Measurements from ENCODE around the gene DLGAP4. TPM values are rescaled to one million over a fixed set of nuclear protein-coding genes. Genes with fewer than 3 reads are reported as not detected.
A peak's percentile ranks its signal among the peaks of the same experiment; 100 is the strongest.
"Not testable (repeated sequence)": the region's sequence is repeated elsewhere in the genome, so short reads cannot be mapped to it uniquely, and the experiment has no call there.

The DLGAP4 gene
- polyA plus RNA-seq, 3 donors = 51.6 to 75.1 (median 66.5) TPM

DNA sequence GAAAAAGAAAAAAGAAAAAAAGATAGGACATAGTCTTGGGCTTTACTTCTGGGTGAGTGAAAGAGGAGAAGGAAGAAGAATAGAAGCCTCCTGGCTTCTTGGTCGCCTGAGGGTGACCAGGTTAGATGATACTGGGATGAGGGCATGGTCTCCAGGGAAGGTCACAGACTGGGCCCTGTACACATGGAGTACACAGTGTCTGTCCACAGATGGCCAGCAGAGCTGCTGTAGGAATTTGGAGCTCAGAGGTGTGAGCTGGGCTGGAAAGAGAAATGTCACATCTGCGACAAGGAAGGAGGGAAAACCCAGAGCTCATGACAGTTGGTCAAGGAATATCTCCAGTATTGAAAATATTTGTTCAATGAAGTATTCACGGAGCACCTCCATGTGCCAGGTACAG, 56.1 kb downstream of the DLGAP4 start:
- DNase-seq (ENCODE audit: extremely low read depth in 1 of 11, low read depth in 9 of 11, low spot score in 4 of 11) = no peak

- no peak for DNase-seq (ENCODE audit: extremely low read depth in 1 of 11, low read depth in 9 of 11, low spot score in 4 of 11)
These were observed 57.0 kb downstream of the DLGAP4 start for GRCh38 chr20:36362978-36363713.

- DNase-seq (ENCODE audit: extremely low read depth in 1 of 11, low read depth in 9 of 11, low spot score in 4 of 11) = no peak
These were observed 58.4 kb downstream of the DLGAP4 start for GRCh38 chr20:36364506-36364905.

- no peak for DNase-seq (ENCODE audit: extremely low read depth in 1 of 11, low read depth in 9 of 11, low spot score in 4 of 11)
These were observed 60.7 kb downstream of the DLGAP4 start for GRCh38 chr20:36366623-36367369.

DNA sequence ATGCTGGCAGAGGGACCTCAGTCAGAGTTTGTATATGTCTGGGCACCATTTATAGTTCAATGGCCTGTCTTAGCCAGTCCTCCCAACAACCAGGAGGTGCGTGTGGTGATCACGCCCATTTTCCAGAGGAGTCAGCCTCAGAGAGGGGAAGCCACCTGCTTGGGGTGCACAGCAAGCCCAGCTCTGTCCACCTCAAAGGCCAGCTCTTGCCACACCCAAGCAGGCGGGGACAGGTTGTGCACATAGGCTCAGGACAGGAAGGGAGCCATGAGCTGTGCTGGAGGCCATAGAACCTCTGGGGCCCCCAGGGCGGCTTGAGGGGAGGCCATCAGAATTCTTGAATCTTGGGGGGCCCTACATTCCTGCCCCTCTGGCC, 61.2 kb downstream of the DLGAP4 start:
- no peak for DNase-seq (ENCODE audit: extremely low read depth in 1 of 11, low read depth in 9 of 11, low spot score in 4 of 11)

- DNase-seq (ENCODE audit: extremely low read depth in 1 of 11, low read depth in 9 of 11, low spot score in 4 of 11) = no peak
These were observed 62.0 kb downstream of the DLGAP4 start for GRCh38 chr20:36367907-36368799.

DNA sequence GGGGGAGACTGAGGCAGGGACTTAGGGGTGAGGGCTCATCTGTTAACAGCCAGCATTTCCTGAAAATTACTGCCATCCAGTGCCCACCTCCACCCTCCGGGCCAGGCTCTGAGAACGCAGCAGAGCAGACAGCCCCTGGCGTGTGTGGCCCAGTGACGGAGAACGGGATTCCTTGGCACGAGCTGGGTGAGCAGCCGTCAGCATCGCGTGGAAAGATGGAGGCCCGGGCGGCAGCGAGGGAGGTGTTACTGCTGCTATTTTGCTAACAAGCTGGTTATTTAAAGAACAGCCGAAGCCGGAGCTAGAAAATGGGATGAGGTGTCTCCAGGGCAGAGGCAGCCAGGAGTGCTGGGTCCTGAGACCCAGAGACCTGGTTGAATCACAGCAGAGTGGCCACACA, 62.7 kb downstream of the DLGAP4 start:
- no peak for DNase-seq (ENCODE audit: extremely low read depth in 1 of 11, low read depth in 9 of 11, low spot score in 4 of 11)

- DNase-seq (ENCODE audit: extremely low read depth in 1 of 11, low read depth in 9 of 11, low spot score in 4 of 11) = no peak
These were observed 63.6 kb downstream of the DLGAP4 start for GRCh38 chr20:36369739-36370138.

DNA sequence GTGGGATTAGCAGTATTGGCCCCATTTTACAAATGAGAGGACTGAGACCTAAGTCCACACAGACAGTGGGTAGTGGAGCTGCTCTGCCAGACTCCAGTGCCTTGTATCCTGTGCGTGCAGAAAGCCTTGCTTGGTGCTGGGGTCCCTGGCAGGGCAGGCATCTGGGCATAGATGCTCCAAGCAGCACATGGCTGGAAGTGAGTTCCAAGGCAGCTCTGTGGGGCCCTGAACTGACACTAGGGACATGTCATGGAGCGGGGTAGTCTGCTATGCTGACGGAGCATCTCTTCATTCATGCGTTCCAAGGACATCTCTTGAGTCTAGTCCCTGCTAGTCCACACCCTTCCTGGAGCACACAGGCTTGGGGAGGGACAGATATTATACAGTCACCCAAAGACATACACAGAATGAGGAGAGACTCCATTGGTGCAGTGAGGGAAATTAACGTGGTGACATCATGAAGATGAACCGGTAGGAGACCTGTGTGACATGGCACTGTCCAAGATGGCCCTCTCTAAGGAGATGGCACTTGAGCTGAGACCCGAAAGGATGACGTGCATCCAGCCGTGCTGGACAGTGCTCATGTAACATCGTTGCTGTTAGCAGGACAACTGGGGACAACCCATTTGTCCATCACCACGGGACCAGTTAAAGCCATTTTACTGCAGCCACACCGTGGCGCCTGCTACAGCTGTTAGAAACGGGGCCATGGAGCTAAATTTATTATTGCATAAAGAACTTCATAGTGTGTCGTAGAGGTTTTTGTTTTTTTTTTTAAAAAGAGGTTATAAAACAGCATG, 65.1 kb downstream of the DLGAP4 start:
- no peak for DNase-seq (ENCODE audit: extremely low read depth in 1 of 11, low read depth in 9 of 11, low spot score in 4 of 11)

GRCh38 chr20:36372666-36373065, 66.5 kb downstream of the DLGAP4 start:
- DNase-seq (ENCODE audit: extremely low read depth in 1 of 11, low read depth in 9 of 11, low spot score in 4 of 11) = peak in 3 of 11 donors; percentile 9 to 19 (median 14)

- no peak for DNase-seq (ENCODE audit: extremely low read depth in 1 of 11, low read depth in 9 of 11, low spot score in 4 of 11)
These were observed 67.0 kb downstream of the DLGAP4 start for GRCh38 chr20:36373089-36373488.

GRCh38 chr20:36374995-36375394, 68.9 kb downstream of the DLGAP4 start:
- DNase-seq (ENCODE audit: extremely low read depth in 1 of 11, low read depth in 9 of 11, low spot score in 4 of 11) = no peak

DNA sequence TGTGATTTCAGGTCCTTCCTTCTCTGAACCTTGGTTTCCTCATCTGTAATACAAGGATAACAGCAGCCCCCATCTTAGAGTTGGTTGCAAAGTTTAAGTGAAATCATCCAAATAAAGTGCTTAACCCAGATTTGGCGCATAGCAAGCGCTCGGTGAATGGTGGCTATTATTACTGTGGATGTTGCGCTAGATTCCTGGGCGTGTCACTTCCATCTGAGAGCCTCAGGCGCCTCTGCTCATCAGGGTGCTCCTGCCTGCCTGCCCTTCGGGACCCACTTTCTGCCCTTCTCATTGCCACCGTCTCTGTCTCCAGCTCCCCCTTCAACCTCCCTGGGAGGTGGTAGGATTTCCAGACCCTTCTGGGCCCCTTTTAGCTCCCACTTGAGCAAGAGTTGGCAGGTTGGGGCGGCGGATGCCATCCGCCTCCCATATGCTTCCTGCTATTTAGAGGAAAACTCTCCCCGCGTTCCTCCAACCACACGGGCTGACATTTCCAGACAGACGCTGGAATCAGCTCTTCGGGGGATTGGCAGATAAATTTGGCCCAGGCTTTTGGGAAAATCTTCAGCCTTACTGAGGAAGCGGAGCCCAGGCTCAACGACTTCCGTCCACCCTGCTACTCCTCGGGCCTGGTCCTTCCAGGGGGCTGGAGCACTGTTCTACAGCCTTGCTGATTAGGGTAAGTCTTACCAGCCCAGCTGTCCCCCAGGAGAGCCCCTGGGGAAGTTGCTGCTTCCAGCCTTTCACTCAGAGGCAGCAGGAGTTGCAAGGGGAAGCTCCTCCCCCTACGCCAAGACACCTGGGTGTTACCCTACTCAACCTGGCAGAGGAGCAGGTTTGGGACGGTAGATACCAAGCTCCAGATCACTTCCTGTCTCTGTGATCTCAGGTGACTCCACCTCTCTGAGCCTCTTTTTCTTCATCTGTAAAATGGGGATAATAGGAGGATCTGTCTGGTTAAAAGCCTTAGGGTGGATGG, 71.5 kb downstream of the DLGAP4 start:
- no peak for DNase-seq (ENCODE audit: extremely low read depth in 1 of 11, low read depth in 9 of 11, low spot score in 4 of 11)

DNA sequence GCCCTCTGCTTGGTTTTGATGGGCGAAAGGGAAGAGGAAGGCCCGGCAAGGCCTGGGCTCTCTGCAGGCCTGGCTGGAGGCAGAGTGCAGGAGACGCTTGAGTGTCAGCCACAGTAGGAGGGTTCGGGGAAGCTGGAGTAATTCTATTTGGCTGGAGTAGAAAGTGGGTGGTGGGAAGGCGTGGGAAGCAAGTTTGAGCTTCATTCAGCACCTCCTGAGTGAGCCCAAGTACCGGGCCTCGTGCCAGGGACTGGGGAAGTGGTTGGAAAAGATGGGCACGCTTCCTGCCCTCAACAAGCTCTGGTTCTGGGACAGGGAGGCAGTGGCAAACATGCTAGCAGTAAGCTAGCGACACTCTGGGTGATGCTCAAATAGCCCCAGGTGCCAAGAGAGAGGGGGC, 72.5 kb downstream of the DLGAP4 start:
- DNase-seq (ENCODE audit: extremely low read depth in 1 of 11, low read depth in 9 of 11, low spot score in 4 of 11) = no peak

DNA sequence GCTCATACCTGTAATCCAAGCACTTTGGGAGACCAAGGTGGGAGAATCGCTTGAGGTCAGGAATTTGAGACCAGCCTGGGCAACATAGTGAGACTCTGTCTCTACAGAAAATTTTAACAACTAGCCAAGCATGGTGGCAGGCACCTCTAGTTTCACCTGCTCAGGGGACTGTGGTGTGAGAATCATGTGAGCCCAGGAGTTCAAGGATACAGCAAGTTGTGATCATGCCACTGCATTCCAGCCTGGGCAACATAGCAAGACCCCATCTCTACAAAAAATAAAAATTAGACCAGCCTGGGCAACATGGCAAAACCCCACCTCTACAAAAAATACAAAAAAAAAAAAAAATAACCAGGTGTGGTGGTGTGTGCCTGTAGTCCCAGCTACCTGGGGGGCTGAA, 73.8 kb downstream of the DLGAP4 start:
- DNase-seq (ENCODE audit: extremely low read depth in 1 of 11, low read depth in 9 of 11, low spot score in 4 of 11) = not testable (repeated sequence)

DNA sequence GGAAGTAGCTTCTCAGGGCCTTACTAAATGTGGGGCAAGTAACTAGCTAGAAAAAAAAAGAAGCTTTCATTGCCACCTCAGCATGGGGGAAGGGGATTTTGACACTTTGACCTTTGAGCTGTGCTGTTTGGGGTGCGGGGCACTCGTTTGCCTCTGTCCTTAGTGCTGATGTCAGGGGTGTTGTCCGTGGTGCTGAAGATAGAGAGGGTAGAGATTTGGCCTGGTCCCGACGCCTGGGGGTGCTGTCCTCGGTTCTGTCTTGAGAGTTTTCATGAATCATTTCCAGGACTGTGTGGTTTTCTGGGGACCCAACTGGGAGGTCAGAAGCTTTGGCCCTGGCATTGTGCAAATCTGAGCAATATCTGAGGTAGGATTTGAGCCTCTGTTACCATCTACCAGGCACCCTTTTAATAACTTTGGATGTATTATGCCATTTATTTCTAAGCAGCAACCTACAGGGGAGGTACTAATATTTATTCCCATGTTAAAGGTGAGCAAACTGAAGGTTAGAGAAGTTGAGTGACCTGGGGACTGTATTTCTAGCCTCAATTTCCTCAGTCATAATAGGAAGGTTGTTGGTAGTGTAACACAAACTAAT, 78.0 kb downstream of the DLGAP4 start:
- DNase-seq (ENCODE audit: extremely low read depth in 1 of 11, low read depth in 9 of 11, low spot score in 4 of 11) = peak in 7 of 11 donors; percentile 37 to 63 (median 55)

GRCh38 chr20:36385503-36385902, 79.4 kb downstream of the DLGAP4 start:
- DNase-seq (ENCODE audit: extremely low read depth in 1 of 11, low read depth in 9 of 11, low spot score in 4 of 11) = no peak

All from renal cortex interstitium (tissue), 11 donors.